Activated CD8-positive, alpha-beta T cell treated with anti-CD3 and anti-CD28 coated beads for 36 hours (primary cell): Measurements from ENCODE around the gene NXPE4. TPM values are rescaled to one million over a fixed set of nuclear protein-coding genes. Genes with fewer than 3 reads are reported as not detected.
"Not testable (repeated sequence)": the region's sequence is repeated elsewhere in the genome, so short reads cannot be mapped to it uniquely, and the experiment has no call there.

Source experiments
- ATAC-seq: fragments of 200-7000 bp; cut with Tn5 transposase; one replicate; pipeline ENCODE4 v1.10.0; 2021; ENCODE audit warnings: mild to moderate bottlenecking, moderate library complexity
- CTCF ChIA-PET: fragments of 350-600 bp; sonication (Branson Sonifier 250); formaldehyde crosslinking; loops from one replicate; lab custom pipeline; 2021; ENCODE audit warnings: antibody characterized with exemption; lab: Charles Lee
- POLR2A ChIA-PET: fragments of 350-600 bp; sonication (Branson Sonifier 250); formaldehyde crosslinking; loops from one replicate; lab custom pipeline; 2021; ENCODE audit warnings: antibody characterized with exemption; lab: Charles Lee
- DNase-seq: peaks from one replicate; pipeline ENCODE4 v3.0.0-alpha.2; 2020
- H3K27ac Mint-ChIP-seq: one replicate; pipeline ENCODE4 v1.8.0; 2021; ENCODE audit warnings: mild to moderate bottlenecking, mixed read lengths
- H3K27me3 Mint-ChIP-seq: one replicate; pipeline ENCODE4 v1.8.0; 2021; ENCODE audit warnings: mixed read lengths
- H3K36me3 Mint-ChIP-seq: one replicate; pipeline ENCODE4 v1.8.0; 2021; ENCODE audit warnings: low read depth, mixed read lengths
- H3K4me1 Mint-ChIP-seq: one replicate; pipeline ENCODE4 v1.8.0; 2021; ENCODE audit warnings: low read depth, mixed read lengths
- H3K4me3 Mint-ChIP-seq: one replicate; pipeline ENCODE4 v1.8.0; 2021; ENCODE audit warnings: mild to moderate bottlenecking, moderate library complexity, mixed read lengths
- H3K9me3 Mint-ChIP-seq: one replicate; pipeline ENCODE4 v1.8.0; 2021; ENCODE audit warnings: mixed read lengths
- CTCF ChIP-seq: fragments of 200-600 bp; IDR thresholded peaks from one replicate; pipeline ENCODE4 v1.8.0; 2022; ENCODE audit warnings: antibody characterized with exemption, mild to moderate bottlenecking
- intact Hi-C: fragments of 100-400 bp; cut with micrococcal nuclease; formaldehyde crosslinking; loops from one replicate; pipeline ENCODE4 v1.10.0; 2022
- total RNA-seq, 2 experiments: library from RNA; stranded (reverse); gene quantifications; one replicate each; pipeline ENCODE4 v1.2.3, GENCODE V29; 2021

NXPE4 gene
- total RNA-seq, 2 experiments from 2014 or later, result not detected

GRCh38 chr11:114617157-114618124, 21.9 kb upstream of the NXPE4 start:
- intact Hi-C loops, result loop anchor here (10.0 kb wide), 1 partner anchor 273 kb away; no protein-coding TSS in a partner anchor
- POLR2A ChIA-PET, result no interaction called here
- H3K9me3 Mint-ChIP-seq, result peaks cover 2% of the 10 kb centered on the region
- no peak for TF ChIP-seq CTCF
- DNase-seq (no peak), ATAC-seq (no peak)
- H3K36me3 Mint-ChIP-seq, result no peaks in the 10 kb centered on the region
- CTCF ChIA-PET, result no interaction called here
- H3K27ac Mint-ChIP-seq, result no peak overlapping the region
- H3K4me1 Mint-ChIP-seq, result no peaks in the 10 kb centered on the region
- no peak overlapping the region for H3K4me3 Mint-ChIP-seq
- no peaks in the 10 kb centered on the region for H3K27me3 Mint-ChIP-seq

GRCh38 chr11:114616516-114616915, 20.9 kb upstream of the NXPE4 start:
- ChIA-PET CTCF (no interaction called here), POLR2A (no interaction called here)
- H3K27me3 Mint-ChIP-seq, result no peaks in the 10 kb centered on the region
- H3K4me1 Mint-ChIP-seq, result no peaks in the 10 kb centered on the region
- H3K27ac Mint-ChIP-seq, result no peak overlapping the region
- no peak overlapping the region for H3K4me3 Mint-ChIP-seq
- ATAC-seq, result no peak
- no peaks in the 10 kb centered on the region for H3K36me3 Mint-ChIP-seq
- no peak for DNase-seq
- TF ChIP-seq CTCF, result no peak
- peaks cover 2% of the 10 kb centered on the region for H3K9me3 Mint-ChIP-seq
- intact Hi-C loops, result loop anchor here (10.0 kb wide), 1 partner anchor 272 kb away; no protein-coding TSS in a partner anchor

- no peaks in the 10 kb centered on the region for H3K4me1 Mint-ChIP-seq
- no peak for DNase-seq
- no peak for TF ChIP-seq CTCF
- no peaks in the 10 kb centered on the region for H3K27me3 Mint-ChIP-seq
- intact Hi-C loops, result loop anchor here (10.0 kb wide), 1 partner anchor 271 kb away; no protein-coding TSS in a partner anchor
- no peaks in the 10 kb centered on the region for H3K36me3 Mint-ChIP-seq
- H3K4me3 Mint-ChIP-seq, result no peak overlapping the region
- ChIA-PET POLR2A (no interaction called here), CTCF (no interaction called here)
- no peak overlapping the region for H3K27ac Mint-ChIP-seq
- H3K9me3 Mint-ChIP-seq, result peaks cover 4% of the 10 kb centered on the region
- no peak for ATAC-seq
Measured at GRCh38 chr11:114615448-114616361, 20.1 kb upstream of the NXPE4 start.

- H3K4me3 Mint-ChIP-seq, result no peak overlapping the region
- no peaks in the 10 kb centered on the region for H3K36me3 Mint-ChIP-seq
- H3K4me1 Mint-ChIP-seq, result no peaks in the 10 kb centered on the region
- H3K27me3 Mint-ChIP-seq, result no peaks in the 10 kb centered on the region
- POLR2A ChIA-PET, result no interaction called here
- H3K9me3 Mint-ChIP-seq, result peaks cover 2% of the 10 kb centered on the region
- no peak for ATAC-seq
- DNase-seq, result no peak
- TF ChIP-seq CTCF, result no peak
- CTCF ChIA-PET, result no interaction called here
- no peak overlapping the region for H3K27ac Mint-ChIP-seq
- intact Hi-C loops, result loop anchor here (10.0 kb wide), 1 partner anchor 269 kb away; no protein-coding TSS in a partner anchor
Measured at GRCh38 chr11:114614127-114614720, 18.6 kb upstream of the NXPE4 start.

- H3K4me1 Mint-ChIP-seq, H3K27ac Mint-ChIP-seq, H3K4me3 Mint-ChIP-seq, ATAC-seq, POLR2A ChIA-PET, DNase-seq, H3K36me3 Mint-ChIP-seq, H3K27me3 Mint-ChIP-seq, H3K9me3 Mint-ChIP-seq, CTCF ChIA-PET: not testable (repeated sequence)
- intact Hi-C loops, result loop anchor here (10.0 kb wide), 1 partner anchor 268 kb away; no protein-coding TSS in a partner anchor
Measured at GRCh38 chr11:114613094-114613493, 17.5 kb upstream of the NXPE4 start.
